OCI-LY1 (cell line): ENCODE measurements around the gene NAAA.

ENCODE experiments used
- CTCF ChIP-seq: fragments of 200-600 bp; sonication (generic), shearing (Covaris generic); IDR thresholded peaks from 2 replicates; pipeline ENCODE4 v1.5.1; 2017; ENCODE audit warnings: mild to moderate bottlenecking, antibody characterized with exemption, low read length, moderate library complexity, mixed read lengths
- EZH2 ChIP-seq: fragments of 200-600 bp; sonication (generic), shearing (Covaris generic); IDR thresholded peaks from 2 replicates; pipeline ENCODE4 v1.8.0; 2017; ENCODE audit warnings: borderline replicate concordance, mixed run types, mild to moderate bottlenecking, antibody characterized with exemption, low read length, moderate library complexity, mixed read lengths

- TF ChIP-seq CTCF (no peak), EZH2 (no peak)
Measured at GRCh38 chr4:75989846-75990528, 49.2 kb upstream of the NAAA start.
